ENCODE data around the gene CERS1. TPM values are rescaled to one million over a fixed set of nuclear protein-coding genes. Genes with fewer than 3 reads are reported as not detected.

Gene CERS1
- total and polyA plus RNA-seq, 2 donors (not counting 3 experiments of a cell fraction or from before 2014, with no cell fraction given) = 4.0 to 8.5 TPM

DNA sequence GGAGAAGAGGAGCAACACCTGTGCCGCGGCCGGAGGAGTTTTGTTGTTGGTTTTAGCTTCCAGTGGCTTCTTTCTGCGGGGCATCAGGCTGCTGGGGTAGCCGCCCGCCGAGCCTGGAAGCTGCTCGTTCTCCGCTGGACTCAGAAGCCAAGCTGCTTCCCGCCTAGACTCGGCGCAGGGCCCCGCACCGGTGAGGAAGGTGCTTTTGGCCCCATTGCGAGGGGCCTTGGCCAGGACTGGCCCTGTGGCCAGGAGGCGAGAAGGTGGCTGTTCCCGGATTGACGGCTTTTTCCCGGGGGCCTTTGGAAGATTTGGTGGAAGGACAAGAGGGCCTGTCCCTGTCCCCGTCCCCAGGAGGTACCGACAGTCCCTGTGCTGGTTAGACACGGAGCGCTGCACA, 28.8 kb downstream of the CERS1 start:
- Histone ChIP-seq H3K9ac (replicated peaks; ENCODE audit: extremely low read depth, insufficient read depth, low read length) (no peak overlapping the region), H3K9me1 (replicated peaks; ENCODE audit: control insufficient read depth, extremely low read depth, insufficient read depth, low read length) (no peaks in the 10 kb centered on the region), H3K27me3 (ENCODE audit: control insufficient read depth in 2 of 2, insufficient read depth in 2 of 2, low read length in 2 of 2) (peaks cover 5 to 11% of the 10 kb centered on the region in 2 experiments), H3K4me3 (replicated peaks in 1 of 3; ENCODE audit: insufficient read depth in 1 of 3, low read depth in 1 of 3, low read length in 3 of 3) (no peak overlapping the region), H4K20me1 (replicated peaks; ENCODE audit: control insufficient read depth, extremely low read depth, insufficient read depth, low read length) (no peaks in the 10 kb centered on the region), H3K27ac (ENCODE audit: insufficient read depth, low read depth, low read length) (no peak overlapping the region), H3K9me3 (replicated peaks; ENCODE audit: control insufficient read depth, insufficient read depth, low read length) (no peaks in the 10 kb centered on the region), H3K36me3 (ENCODE audit: control insufficient read depth in 2 of 2, extremely low read depth in 1 of 2, insufficient read depth in 2 of 2, low read length in 2 of 2) (peaks cover 16 to 33% of the 10 kb centered on the region in 2 experiments), H2AFZ (ENCODE audit: low read depth, low read length) (no peak overlapping the region), H3K4me2 (ENCODE audit: insufficient read depth, low read length) (no peak overlapping the region), H3K79me2 (ENCODE audit: control insufficient read depth, insufficient read depth, low read length) (no peaks in the 10 kb centered on the region), H3K4me1 (ENCODE audit: control insufficient read depth, extremely low read depth, insufficient read depth, low read length) (no peaks in the 10 kb centered on the region)
- ChIA-PET CTCF (interaction anchor here (0.7 to 4.9 kb wide), 8 partner anchors 9 to 397 kb away, joined by 3 to 32 read pairs (median 4); no protein-coding TSS in a partner anchor), POLR2A (no interaction called here)
- dilution Hi-C loops (cut with MboI; ENCODE audit: extremely low pct_ligation_motif_present, low sequenced_read_pairs) = no loop called here
- no TSS peak for BruUV-seq (replicated peaks)
- intact Hi-C loops (cut with micrococcal nuclease) = loop anchor here (2.0 to 10.0 kb wide), 3 partner anchors 16 to 120 kb away; partner anchors contain the start of genes COPE and DDX49
- DNase-seq (ENCODE audit: low read depth, low spot score) (no peak), FAIRE-seq (no peak)
- TF ChIP-seq POLR2AphosphoS5 (IDR thresholded peaks at IDR 0.05; ENCODE audit: insufficient read depth, low read depth, low read length) = no peak
- TF ChIP-seq GATA2 (IDR thresholded peaks at IDR 0.05; ENCODE audit: insufficient read depth, insufficient read length, low read depth, low read length) = no peak

DNA sequence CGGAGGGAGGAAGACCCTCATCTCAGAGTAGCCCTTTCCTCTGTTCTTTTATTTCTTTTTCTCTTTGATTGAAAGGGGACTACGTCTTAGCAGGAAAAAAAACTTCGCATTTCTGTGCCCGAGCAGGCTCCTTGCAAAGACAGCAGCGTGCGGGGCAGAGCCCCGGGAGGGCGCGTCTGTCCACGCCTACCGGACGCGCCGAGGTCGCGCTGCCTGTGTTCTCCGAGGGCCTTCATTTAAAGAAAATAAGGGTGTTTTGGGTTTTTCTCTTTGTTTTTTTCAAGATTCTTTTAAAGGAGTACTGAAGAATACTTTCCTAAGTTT, 29.2 kb downstream of the CERS1 start:
- FAIRE-seq = no peak
- no TSS peak for BruUV-seq (replicated peaks)
- Histone ChIP-seq H3K4me2 (ENCODE audit: insufficient read depth, low read length) (no peak overlapping the region), H2AFZ (ENCODE audit: low read depth, low read length) (no peak overlapping the region), H3K9me3 (replicated peaks; ENCODE audit: control insufficient read depth, insufficient read depth, low read length) (no peaks in the 10 kb centered on the region), H3K27ac (ENCODE audit: insufficient read depth, low read depth, low read length) (no peak overlapping the region), H3K79me2 (ENCODE audit: control insufficient read depth, insufficient read depth, low read length) (no peaks in the 10 kb centered on the region), H3K9ac (replicated peaks; ENCODE audit: extremely low read depth, insufficient read depth, low read length) (no peak overlapping the region), H3K4me1 (ENCODE audit: control insufficient read depth, extremely low read depth, insufficient read depth, low read length) (no peaks in the 10 kb centered on the region), H3K27me3 (ENCODE audit: control insufficient read depth in 2 of 2, insufficient read depth in 2 of 2, low read length in 2 of 2) (peaks cover 5 to 10% of the 10 kb centered on the region in 2 experiments), H3K9me1 (replicated peaks; ENCODE audit: control insufficient read depth, extremely low read depth, insufficient read depth, low read length) (no peaks in the 10 kb centered on the region), H4K20me1 (replicated peaks; ENCODE audit: control insufficient read depth, extremely low read depth, insufficient read depth, low read length) (no peaks in the 10 kb centered on the region), H3K36me3 (ENCODE audit: control insufficient read depth in 2 of 2, extremely low read depth in 1 of 2, insufficient read depth in 2 of 2, low read length in 2 of 2) (peaks cover 20 to 38% of the 10 kb centered on the region in 2 experiments), H3K4me3 (replicated peaks in 1 of 3; ENCODE audit: insufficient read depth in 1 of 3, low read depth in 1 of 3, low read length in 3 of 3) (no peak overlapping the region)
- dilution Hi-C loops (cut with MboI; ENCODE audit: extremely low pct_ligation_motif_present, low sequenced_read_pairs) (no loop called here), intact Hi-C loops (cut with micrococcal nuclease) (loop anchor here (2.0 to 10.0 kb wide), 3 partner anchors 16 to 121 kb away; partner anchors contain the start of genes COPE and DDX49)
- no peak for DNase-seq (ENCODE audit: low read depth, low spot score)
- ChIA-PET CTCF (interaction anchor here (1.3 to 4.9 kb wide), 7 partner anchors 10 to 416 kb away, joined by 3 to 32 read pairs (median 4); no protein-coding TSS in a partner anchor), POLR2A (no interaction called here)
- TF ChIP-seq, protein P1, sequence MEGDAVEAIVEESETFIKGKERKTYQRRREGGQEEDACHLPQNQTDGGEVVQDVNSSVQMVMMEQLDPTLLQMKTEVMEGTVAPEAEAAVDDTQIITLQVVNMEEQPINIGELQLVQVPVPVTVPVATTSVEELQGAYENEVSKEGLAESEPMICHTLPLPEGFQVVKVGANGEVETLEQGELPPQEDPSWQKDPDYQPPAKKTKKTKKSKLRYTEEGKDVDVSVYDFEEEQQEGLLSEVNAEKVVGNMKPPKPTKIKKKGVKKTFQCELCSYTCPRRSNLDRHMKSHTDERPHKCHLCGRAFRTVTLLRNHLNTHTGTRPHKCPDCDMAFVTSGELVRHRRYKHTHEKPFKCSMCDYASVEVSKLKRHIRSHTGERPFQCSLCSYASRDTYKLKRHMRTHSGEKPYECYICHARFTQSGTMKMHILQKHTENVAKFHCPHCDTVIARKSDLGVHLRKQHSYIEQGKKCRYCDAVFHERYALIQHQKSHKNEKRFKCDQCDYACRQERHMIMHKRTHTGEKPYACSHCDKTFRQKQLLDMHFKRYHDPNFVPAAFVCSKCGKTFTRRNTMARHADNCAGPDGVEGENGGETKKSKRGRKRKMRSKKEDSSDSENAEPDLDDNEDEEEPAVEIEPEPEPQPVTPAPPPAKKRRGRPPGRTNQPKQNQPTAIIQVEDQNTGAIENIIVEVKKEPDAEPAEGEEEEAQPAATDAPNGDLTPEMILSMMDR (IDR thresholded peaks at IDR 0.05; ENCODE audit: extremely low read depth in 1 of 2, insufficient read depth in 1 of 2, low read depth in 1 of 2, low read length in 2 of 2) = no peak

Measured in endothelial cell of umbilical vein (primary cell).